Adrenal gland (tissue), 5 donors: Measurements from ENCODE around the gene ATP8A2.

Source experiments
- CTCF ChIP-seq, 6 experiments: fragments of 450-650 bp in 4 of 6; fragments of 200-600 bp in 2 of 6; sonication (generic) in 1 of 6; IDR thresholded peaks; 1 replicate in 5 of 6; 2 replicates in 1 of 6; pipeline versions ENCODE4 v1.5.1 to v1.8.0; 2016 to 2021; ENCODE audit warnings: antibody characterized with exemption in 6 of 6, mild to moderate bottlenecking in 2 of 6, moderate library complexity in 1 of 6
- POLR2A ChIP-seq, 2 donors: fragments of 450-650 bp; IDR thresholded peaks; one replicate each; pipeline ENCODE4 v1.6.1; 2017; ENCODE audit warnings: antibody characterized with exemption in 2 of 2, mild to moderate bottlenecking in 2 of 2, moderate library complexity in 1 of 2
- donor health status: DM: no; HTN: no; CAD: no.

- TF ChIP-seq CTCF (IDR thresholded peaks at IDR 0.05) (no peak), POLR2A (IDR thresholded peaks at IDR 0.05) (no peak)
These were observed 392.6 kb downstream of the ATP8A2 start for GRCh38 chr13:25764378-25764777.
